GM21529 (cell line): ENCODE data around the gene CFAP119.

ENCODE experiments used
- ATAC-seq: cut with Tn5 transposase; IDR thresholded peaks from one replicate; pipeline ENCODE4 v1.9.1; 2021; ENCODE audit not compliant: unreplicated experiment

CFAP119 gene

DNA sequence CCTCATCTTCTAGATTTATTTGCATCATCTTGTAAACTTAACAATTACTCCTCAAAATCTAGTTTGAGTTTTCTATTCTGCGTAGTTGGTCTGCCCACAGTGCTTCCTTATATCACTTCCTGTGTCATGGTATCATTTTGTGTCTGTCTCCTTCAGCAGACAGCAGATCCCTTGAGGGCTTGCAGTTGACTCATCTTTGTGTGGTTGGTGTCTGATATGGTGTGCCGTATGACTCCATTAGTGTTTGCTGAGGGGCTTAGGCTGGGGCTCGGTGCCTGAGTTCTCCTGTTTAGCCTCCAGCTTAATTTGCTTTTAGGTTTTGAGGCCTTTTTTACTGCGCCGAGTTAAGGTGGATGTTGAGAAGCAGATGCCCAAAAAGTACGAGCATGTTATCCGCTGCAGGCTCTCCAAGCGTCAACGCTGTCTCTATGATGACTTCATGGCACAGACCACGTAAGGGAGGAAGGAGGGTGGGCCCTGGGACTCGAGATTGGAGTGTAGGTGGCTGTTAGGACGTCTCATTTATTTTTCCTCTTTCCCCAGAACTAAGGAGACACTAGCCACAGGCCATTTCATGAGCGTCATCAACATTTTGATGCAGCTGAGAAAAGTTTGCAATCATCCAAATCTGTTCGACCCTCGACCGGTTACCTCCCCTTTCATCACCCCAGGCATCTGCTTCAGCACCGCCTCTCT lies 46.0 kb downstream of the CFAP119 start:
- ATAC-seq: no peak

DNA sequence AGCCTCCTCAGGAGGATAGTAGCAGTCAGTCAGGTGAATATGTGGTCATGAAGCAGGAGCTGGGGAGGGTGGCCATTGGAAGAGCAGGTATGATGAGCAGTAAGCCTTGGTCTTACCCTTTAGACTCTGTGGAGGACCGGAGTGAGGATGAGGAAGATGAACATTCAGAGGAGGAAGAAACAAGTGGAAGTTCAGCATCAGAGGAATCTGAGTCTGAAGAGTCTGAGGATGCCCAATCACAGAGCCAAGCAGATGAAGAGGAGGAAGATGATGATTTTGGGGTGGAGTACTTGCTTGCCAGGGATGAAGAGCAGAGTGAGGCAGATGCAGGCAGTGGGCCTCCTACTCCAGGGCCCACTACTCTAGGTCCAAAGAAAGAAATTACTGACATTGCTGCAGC lies 50.1 kb downstream of the CFAP119 start:
- no peak for ATAC-seq

DNA sequence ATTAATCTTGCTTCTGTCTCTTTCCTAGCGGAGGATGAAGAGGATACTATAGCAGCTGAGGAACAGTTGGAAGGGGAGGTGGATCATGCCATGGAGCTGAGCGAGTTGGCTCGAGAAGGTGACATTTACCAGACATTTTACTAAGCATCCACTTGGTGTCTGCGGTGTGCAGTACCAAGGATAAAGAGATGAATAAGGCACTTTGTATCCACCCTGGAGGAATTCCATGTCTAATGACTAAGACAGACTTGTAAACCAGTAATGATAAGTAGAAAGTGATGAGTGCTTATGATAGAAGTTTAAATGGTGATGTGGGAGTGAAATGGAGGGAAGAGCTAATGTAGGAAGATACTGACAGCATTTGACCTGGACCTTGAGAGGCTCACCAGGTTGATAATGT lies 50.9 kb downstream of the CFAP119 start:
- ATAC-seq: no peak
